K562 (cell line): ENCODE results near the gene TMEM143. TPM values are rescaled to one million over a fixed set of nuclear protein-coding genes. Genes with fewer than 3 reads are reported as not detected.

Experiments used
- ATAC-seq: fragments of 200-7000 bp; cut with Tn5 transposase; 3 replicates; pipeline ENCODE4 v1.9.1; 2020; ENCODE audit warnings: moderate library complexity
- BruUV-seq: library from RNA; stranded (reverse); fragments of 400-500 nt; replicated peaks from 2 replicates; lab custom pipeline; 2021; lab: Mats Ljungman, UMichigan
- CTCF ChIA-PET: fragments of 300-600 bp; formaldehyde crosslinking; extraction: SDS; loops from one replicate; lab custom pipeline; 2021; ENCODE audit warnings: low intra/inter-chr PET ratio; lab: Yijun Ruan, JAX
- POLR2A ChIA-PET: fragments of 300-600, 350-650 bp; sonication (Branson Sonifier 250); formaldehyde crosslinking; extraction: SDS; loops from one replicate; lab custom pipeline; 2021; ENCODE audit warnings: antibody characterized with exemption, inconsistent platforms; lab: Yijun Ruan, JAX
- DNase-seq, 4 experiments: peaks; one replicate each; pipeline versions ENCODE4 v3.0.0 to v3.0.0-alpha.2; 2011 to 2018; ENCODE audit warnings: low spot score in 3 of 4, mixed read lengths in 3 of 4; ENCODE audit errors: extremely low read depth in 1 of 4
- FAIRE-seq: peaks from 2 replicates; lab custom pipeline; 2011; peaks lifted over from hg19 to GRCh38; lab: Jason Lieb, UNC
- H2AFZ ChIP-seq: 2 replicates; pipeline ENCODE4 v1.6.0; 2011; ENCODE audit warnings: low read depth, low read length, control low read depth, inconsistent platforms
- H3K27ac ChIP-seq: fragments of 200-600 bp; 3 replicates; pipeline ENCODE4 v1.8.0; 2011; ENCODE audit warnings: low read depth, mild to moderate bottlenecking, control low read depth, inconsistent platforms, low read length, moderate library complexity, mixed read lengths; ENCODE audit errors: extremely low read depth
- H3K27me3 ChIP-seq, 2 experiments: fragments of 300-600 bp in 1 of 2; 2 replicates in 1 of 2; 3 replicates in 1 of 2; pipeline versions ENCODE4 v1.6.0 to v1.8.0; 2011; ENCODE audit warnings: inconsistent platforms in 2 of 2, low read length in 2 of 2, mild to moderate bottlenecking in 1 of 2, mixed read lengths in 1 of 2, moderate library complexity in 1 of 2; ENCODE audit not compliant: control insufficient read depth in 2 of 2, insufficient read depth in 2 of 2
- H3K36me3 ChIP-seq: fragments of 300-600 bp; 3 replicates; pipeline ENCODE4 v1.8.0; 2011; ENCODE audit warnings: mild to moderate bottlenecking, low read length, inconsistent platforms; ENCODE audit not compliant: control insufficient read depth, insufficient read depth
- H3K4me1 ChIP-seq, 2 experiments: fragments of 200-600 bp in 1 of 2; replicated peaks in 1 of 2; 2 replicates in 1 of 2; 3 replicates in 1 of 2; pipeline versions ENCODE4 v1.5.1 to v1.8.0; 2011; ENCODE audit warnings: inconsistent platforms in 2 of 2, low read length in 2 of 2, mild to moderate bottlenecking in 1 of 2, mixed read lengths in 1 of 2, moderate library complexity in 1 of 2; ENCODE audit not compliant: control insufficient read depth in 2 of 2, insufficient read depth in 2 of 2
- H3K4me2 ChIP-seq: 2 replicates; pipeline ENCODE4 v1.6.1; 2011; ENCODE audit warnings: low read length, control low read depth, inconsistent platforms, mixed read lengths; ENCODE audit not compliant: insufficient read depth
- H3K4me3 ChIP-seq: fragments of 200-600 bp; sonication (generic), shearing (Covaris generic); 2 replicates; pipeline ENCODE4 v1.5.1; 2016; ENCODE audit warnings: control low read depth, inconsistent platforms
- H3K79me2 ChIP-seq: fragments of 200-600 bp; 3 replicates; pipeline ENCODE4 v1.8.0; 2011; ENCODE audit warnings: low read length, inconsistent platforms; ENCODE audit not compliant: control insufficient read depth, insufficient read depth
- H3K9ac ChIP-seq, 2 experiments: 2 replicates each; pipeline versions ENCODE4 v1.6.0 to v1.6.1; 2011; ENCODE audit warnings: low read depth in 2 of 2, low read length in 2 of 2, control low read depth in 1 of 2, inconsistent platforms in 1 of 2, mild to moderate bottlenecking in 1 of 2, mixed read lengths in 1 of 2; ENCODE audit not compliant: insufficient read depth in 1 of 2
- H3K9me1 ChIP-seq: one replicate; pipeline ENCODE4 v1.6.0; 2011; ENCODE audit warnings: inconsistent platforms, mild to moderate bottlenecking, low read length, moderate library complexity; ENCODE audit not compliant: control insufficient read depth, insufficient read depth
- H3K9me3 ChIP-seq: replicated peaks from 2 replicates; pipeline ENCODE4 v1.5.1; 2011; ENCODE audit warnings: low read depth, low read length, inconsistent platforms; ENCODE audit not compliant: control insufficient read depth, insufficient read depth
- H4K20me1 ChIP-seq: replicated peaks from 2 replicates; pipeline ENCODE4 v1.6.1; 2011; ENCODE audit warnings: low read length, inconsistent platforms, mixed read lengths; ENCODE audit not compliant: control insufficient read depth, insufficient read depth
- CTCFL ChIP-seq: IDR thresholded peaks from 2 replicates; pipeline ENCODE4 v1.6.1; 2011; ENCODE audit warnings: borderline replicate concordance, low read depth, mild to moderate bottlenecking, moderate library complexity, low read length; ENCODE audit not compliant: insufficient read depth, poor library complexity, severe bottlenecking
- EHMT2 ChIP-seq: fragments of 450-650 bp; IDR thresholded peaks from 2 replicates; pipeline ENCODE4 v1.6.1; 2018; ENCODE audit warnings: antibody characterized with exemption
- EP400 ChIP-seq: fragments of 450-650 bp; IDR thresholded peaks from 2 replicates; pipeline ENCODE4 v1.6.1; 2017; ENCODE audit warnings: antibody characterized with exemption, mild to moderate bottlenecking, moderate library complexity
- GABPB2 ChIP-seq: fragments of 250-450 bp; sonication (Bioruptor Pico); conservative IDR thresholded peaks from 2 replicates; pipeline ENCODE4 v1.5.1; 2021; ENCODE audit warnings: mild to moderate bottlenecking
- GTF2B ChIP-seq: IDR thresholded peaks from 2 replicates; pipeline ENCODE4 v1.6.1; 2011; ENCODE audit not compliant: insufficient read length; ENCODE audit errors: extremely low read depth
- KLF10 ChIP-seq: fragments of 250-450 bp; sonication (Bioruptor Pico); IDR thresholded peaks from 2 replicates; pipeline ENCODE4 v1.6.1; 2021; ENCODE audit warnings: matching md5 sums
- LEF1 ChIP-seq: fragments of 450-650 bp; IDR thresholded peaks from 2 replicates; pipeline ENCODE4 v1.6.1; 2016; ENCODE audit warnings: mild to moderate bottlenecking
- MAZ ChIP-seq, 2 experiments: fragments of 450-650 bp in 1 of 2; sonication (generic) in 1 of 2; formaldehyde crosslinking; IDR thresholded peaks in 1 of 2; conservative IDR thresholded peaks in 1 of 2; 2 replicates each; pipeline versions ENCODE4 v1.4.0 to v1.5.0; 2020; ENCODE audit warnings: mild to moderate bottlenecking in 1 of 2, missing genetic modification reagents in 1 of 2
- NFIC ChIP-seq: fragments of 450-650 bp; IDR thresholded peaks from 2 replicates; pipeline ENCODE4 v1.6.1; 2017; ENCODE audit warnings: mild to moderate bottlenecking, inconsistent platforms
- ZC3H11A ChIP-seq: IDR thresholded peaks from 2 replicates; pipeline ENCODE4 v1.6.1; 2012; ENCODE audit warnings: low read depth, low read length, improper control_type of control experiment
- ZNF79 ChIP-seq: fragments of 250-450 bp; sonication (Bioruptor Pico); IDR thresholded peaks from 2 replicates; pipeline ENCODE4 v1.4.0; 2020; ENCODE audit warnings: low read depth, mild to moderate bottlenecking, moderate library complexity
- WGBS: fragments of 100-300 bp; shearing (Covaris generic); methylation state at CpG from one replicate; pipeline ENCODE4 v1.1.6; 2016; ENCODE audit warnings: low coverage, mixed read lengths; ENCODE audit not compliant: insufficient coverage; ENCODE audit errors: missing lambda C conversion rate; 5-methylcytosine and 5-hydroxymethylcytosine counted together
- in situ Hi-C: fragments of 300-500 bp; cut with MboI; formaldehyde crosslinking; loops from 4 replicates; pipeline ENCODE4 v1.15.0; 2018; ENCODE audit warnings: inconsistent platforms, mixed read lengths
- intact Hi-C: fragments of 100-400 bp; cut with micrococcal nuclease; formaldehyde crosslinking; loops from 2 replicates; pipeline ENCODE4 v1.14.2; 2022
- polyA plus RNA-seq, 8 experiments: library from polyadenylated mRNA; depleted of rRNA in 4 of 8; stranded (reverse) in 5 of 8; unstranded in 3 of 8; fragments of >200 nt; fragmentation: Nextera tagmentation in 2 of 8; fragmentation: Illumina TruSeq in 1 of 8; extraction: Ambion mirVana in 2 of 8; extraction: Trizol in 1 of 8; gene quantifications; 2 replicates each; pipeline versions ENCODE4 v1.2.1 to v1.2.3, GENCODE V29; 2011 to 2014; ENCODE audit warnings: inconsistent platforms in 1 of 8, missing spikeins in 1 of 8
- total RNA-seq, 7 experiments: library from RNA; depleted of rRNA in 6 of 7; stranded (reverse); fragments of >200 nt in 6 of 7; fragmentation: Illumina TruSeq in 2 of 7; extraction: Trizol in 2 of 7; gene quantifications; 2 replicates each; pipeline versions ENCODE4 v1.2.1 to v1.2.3, GENCODE V29; 2011 to 2021; ENCODE audit warnings: low replicate concordance in 1 of 7
- TF ChIP-seq, protein P1 (sequence below): fragments of 250-450 bp; sonication (Bioruptor Pico); IDR thresholded peaks from 2 replicates; pipeline ENCODE4 v1.5.0; 2021; ENCODE audit warnings: mild to moderate bottlenecking, borderline replicate concordance

Gene TMEM143
- total and polyA plus RNA-seq, 9 of the 15 experiments (the other 6 are each of a cell fraction or from before 2014, with no cell fraction given) = 0.66 to 8.8 (median 4.3) TPM

GRCh38 chr19:48400018-48400742 lies 36.4 kb upstream of the TMEM143 start (continued):
- TF ChIP-seq CTCFL (no peak), EP400 (no peak), ZNF79 (CRISPR knock-in tag) (no peak), ZC3H11A (no peak)

- peak overlapping the region; percentile 100 for H3K4me2 ChIP-seq
- WGBS = under 1% methylated on average over 64 of the region's 104 CpGs
- CTCF ChIA-PET = no interaction called here
- H3K9me1 ChIP-seq = no peaks in the 10 kb centered on the region
- ATAC-seq (peak; percentile 89), FAIRE-seq (peak; percentile 86), DNase-seq (peak; percentile 94 to 98 (median 96))
- BruUV-seq = no TSS peak
- H3K4me1 ChIP-seq = peaks cover 41 to 68% of the 10 kb centered on the region in 2 experiments
- intact Hi-C loops (loop anchor here (2.0 to 10.0 kb wide), 5 partner anchors 20 to 96 kb away; partner anchors contain the start of genes CYTH2, EMP3 and SYNGR4), in situ Hi-C loops (no loop called here)
- no peaks in the 10 kb centered on the region for H3K9me3 ChIP-seq
- peaks cover 44% of the 10 kb centered on the region for H3K79me2 ChIP-seq
- POLR2A ChIA-PET = interaction anchor here (0.6 to 1.0 kb wide), 4 partner anchors 8 to 36 kb away, joined by 3 to 5 read pairs (median 4); no protein-coding TSS in a partner anchor
- H4K20me1 ChIP-seq = peaks cover 10% of the 10 kb centered on the region
- H3K27ac ChIP-seq = peak overlapping the region; percentile 85
- no peaks in the 10 kb centered on the region for H3K27me3 ChIP-seq
- peak overlapping the region; percentile 82 for H2AFZ ChIP-seq
- peaks cover 4% of the 10 kb centered on the region; the same call in 2 of the 3 replicates for H3K36me3 ChIP-seq
- peak overlapping the region; percentile 75 for H3K4me3 ChIP-seq
- H3K9ac ChIP-seq = peak overlapping the region; percentile 80 to 96
- peak; percentile 33 to 54; a peak in 3 of 4 replicates for TF ChIP-seq MAZ (CRISPR knock-in tag; conservative IDR thresholded peaks at IDR 0.05 in 1 of 2, IDR thresholded peaks at IDR 0.05 in 1 of 2)
- no peak for TF ChIP-seq EHMT2
- no peak for TF ChIP-seq GABPB2
- TF ChIP-seq GTF2B = no peak
- no peak for TF ChIP-seq KLF10 (CRISPR knock-in tag)
- TF ChIP-seq, protein P1, sequence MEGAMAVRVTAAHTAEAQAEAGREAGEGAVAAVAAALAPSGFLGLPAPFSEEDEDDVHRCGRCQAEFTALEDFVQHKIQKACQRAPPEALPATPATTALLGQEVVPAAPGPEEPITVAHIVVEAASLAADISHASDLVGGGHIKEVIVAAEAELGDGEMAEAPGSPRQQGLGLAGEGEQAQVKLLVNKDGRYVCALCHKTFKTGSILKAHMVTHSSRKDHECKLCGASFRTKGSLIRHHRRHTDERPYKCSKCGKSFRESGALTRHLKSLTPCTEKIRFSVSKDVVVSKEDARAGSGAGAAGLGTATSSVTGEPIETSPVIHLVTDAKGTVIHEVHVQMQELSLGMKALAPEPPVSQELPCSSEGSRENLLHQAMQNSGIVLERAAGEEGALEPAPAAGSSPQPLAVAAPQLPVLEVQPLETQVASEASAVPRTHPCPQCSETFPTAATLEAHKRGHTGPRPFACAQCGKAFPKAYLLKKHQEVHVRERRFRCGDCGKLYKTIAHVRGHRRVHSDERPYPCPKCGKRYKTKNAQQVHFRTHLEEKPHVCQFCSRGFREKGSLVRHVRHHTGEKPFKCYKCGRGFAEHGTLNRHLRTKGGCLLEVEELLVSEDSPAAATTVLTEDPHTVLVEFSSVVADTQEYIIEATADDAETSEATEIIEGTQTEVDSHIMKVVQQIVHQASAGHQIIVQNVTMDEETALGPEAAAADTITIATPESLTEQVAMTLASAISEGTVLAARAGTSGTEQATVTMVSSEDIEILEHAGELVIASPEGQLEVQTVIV (CRISPR knock-in tag) = no peak
- no peak; the same call in 1 of the 2 replicates for TF ChIP-seq NFIC
- TF ChIP-seq LEF1 = no peak
Measured at GRCh38 chr19:48398375-48399235, 34.9 kb upstream of the TMEM143 start.
